ENCODE data around the gene KIF15.
A peak's percentile ranks its signal among the peaks of the same experiment; 100 is the strongest.
"Not testable (repeated sequence)": the region's sequence is repeated elsewhere in the genome, so short reads cannot be mapped to it uniquely, and the experiment has no call there.

The KIF15 gene

DNA sequence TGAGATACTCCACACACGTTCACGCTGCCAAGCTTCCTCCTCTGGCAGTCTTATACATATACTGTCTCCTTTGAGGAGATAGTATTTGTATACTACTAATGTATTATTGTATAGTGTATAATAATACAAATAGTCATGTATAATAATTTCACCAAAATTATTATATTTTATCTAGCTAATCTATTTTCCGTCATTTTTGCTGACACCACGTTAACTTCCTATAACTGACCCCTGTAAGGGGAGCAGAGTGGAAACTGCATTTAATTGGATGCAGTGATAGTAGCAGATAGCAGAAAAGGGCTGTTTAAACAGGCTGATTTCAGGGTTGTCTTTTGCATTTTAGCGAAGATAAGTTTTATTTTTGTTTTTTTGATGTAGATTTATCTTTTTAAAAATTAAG, 69.6 kb downstream of the KIF15 start:
- Histone ChIP-seq H3K4me3 (ENCODE audit: low read depth in 1 of 2, low read length in 2 of 2) (no peak overlapping the region), H3K36me3 (ENCODE audit: insufficient read depth, low read length) (no peaks in the 10 kb centered on the region), H3K9ac (ENCODE audit: low read length) (no peak overlapping the region), H3K27me3 (ENCODE audit: control insufficient read depth in 1 of 2, insufficient read depth in 2 of 2, low read length in 2 of 2) (no peaks in the 10 kb centered on the region), H3K9me3 (ENCODE audit: low read length) (no peaks in the 10 kb centered on the region), H3K27ac (ENCODE audit: low read depth, low read length) (no peak overlapping the region), H3K4me1 (ENCODE audit: insufficient read depth, low read length) (no peaks in the 10 kb centered on the region)

DNA sequence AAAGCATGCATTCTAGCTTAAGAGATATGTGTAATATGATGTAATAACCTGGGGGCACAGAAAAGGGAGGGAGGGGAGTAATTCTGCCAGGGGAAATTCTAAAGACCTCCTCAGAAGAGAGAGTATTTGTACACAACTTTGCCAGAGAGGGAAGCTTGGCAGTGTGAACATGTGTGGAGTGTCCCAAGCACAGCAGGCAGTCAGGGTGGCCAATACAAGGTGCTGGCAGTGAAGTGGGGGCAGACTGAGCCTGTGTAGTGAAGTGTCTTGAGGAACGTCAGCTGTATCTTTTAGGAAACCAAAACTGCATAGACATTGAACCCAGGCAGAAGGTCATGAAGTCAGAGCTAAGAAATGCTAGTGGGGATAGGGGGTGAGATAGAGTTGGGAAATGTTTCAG, 70.4 kb downstream of the KIF15 start:
- no peak overlapping the region for H3K9ac ChIP-seq (ENCODE audit: low read length)
- no peak overlapping the region for H3K27ac ChIP-seq (ENCODE audit: low read depth, low read length)
- H3K4me3 ChIP-seq (ENCODE audit: low read depth in 1 of 2, low read length in 2 of 2), result no peak overlapping the region
- no peaks in the 10 kb centered on the region for H3K4me1 ChIP-seq (ENCODE audit: insufficient read depth, low read length)
- H3K9me3 ChIP-seq (ENCODE audit: low read length), result no peaks in the 10 kb centered on the region
- no peaks in the 10 kb centered on the region for H3K36me3 ChIP-seq (ENCODE audit: insufficient read depth, low read length)
- H3K27me3 ChIP-seq (ENCODE audit: control insufficient read depth in 1 of 2, insufficient read depth in 2 of 2, low read length in 2 of 2), result no peaks in the 10 kb centered on the region

GRCh38 chr3:44832965-44833364, 71.4 kb downstream of the KIF15 start:
- H3K9me3 ChIP-seq (ENCODE audit: low read length), result no peaks in the 10 kb centered on the region
- H3K27me3 ChIP-seq (ENCODE audit: control insufficient read depth in 1 of 2, insufficient read depth in 2 of 2, low read length in 2 of 2), result no peaks in the 10 kb centered on the region
- H3K4me1 ChIP-seq (ENCODE audit: insufficient read depth, low read length), result no peaks in the 10 kb centered on the region
- no peak overlapping the region for H3K9ac ChIP-seq (ENCODE audit: low read length)
- H3K4me3 ChIP-seq (ENCODE audit: low read depth in 1 of 2, low read length in 2 of 2), result no peak overlapping the region
- H3K27ac ChIP-seq (ENCODE audit: low read depth, low read length), result no peak overlapping the region
- no peaks in the 10 kb centered on the region for H3K36me3 ChIP-seq (ENCODE audit: insufficient read depth, low read length)

GRCh38 chr3:44833394-44833793, 71.8 kb downstream of the KIF15 start:
- Histone ChIP-seq H3K27me3 (ENCODE audit: control insufficient read depth in 1 of 2, insufficient read depth in 2 of 2, low read length in 2 of 2) (no peaks in the 10 kb centered on the region), H3K4me3 (ENCODE audit: low read depth in 1 of 2, low read length in 2 of 2) (no peak overlapping the region), H3K4me1 (ENCODE audit: insufficient read depth, low read length) (no peaks in the 10 kb centered on the region), H3K36me3 (ENCODE audit: insufficient read depth, low read length) (no peaks in the 10 kb centered on the region), H3K27ac (ENCODE audit: low read depth, low read length) (no peak overlapping the region), H3K9me3 (ENCODE audit: low read length) (no peaks in the 10 kb centered on the region), H3K9ac (ENCODE audit: low read length) (no peak overlapping the region)

DNA sequence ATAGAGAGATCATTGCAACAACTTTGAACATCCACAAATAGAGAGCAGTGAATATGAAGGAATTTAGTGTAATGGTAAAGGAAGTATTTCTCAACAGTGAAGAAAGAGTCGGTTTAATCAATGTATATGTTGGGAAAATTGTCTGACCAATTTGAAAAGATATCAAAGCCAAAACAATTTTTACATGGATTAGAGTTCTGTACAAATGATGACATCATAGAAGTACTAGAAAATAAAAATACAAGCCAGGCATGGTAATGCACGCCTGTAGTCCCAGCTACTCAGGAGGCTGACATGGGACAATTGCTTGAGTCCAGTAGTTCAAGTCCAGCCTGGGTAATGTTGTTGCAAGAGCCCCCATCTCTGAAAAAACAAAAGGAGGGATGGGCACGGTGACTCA, 74.1 kb downstream of the KIF15 start:
- Histone ChIP-seq H3K4me3 (ENCODE audit: low read depth in 1 of 2, low read length in 2 of 2) (no peak overlapping the region), H3K9ac (ENCODE audit: low read length) (no peak overlapping the region), H3K27me3 (ENCODE audit: control insufficient read depth in 1 of 2, insufficient read depth in 2 of 2, low read length in 2 of 2) (no peaks in the 10 kb centered on the region), H3K27ac (ENCODE audit: low read depth, low read length) (no peak overlapping the region), H3K4me1 (ENCODE audit: insufficient read depth, low read length) (no peaks in the 10 kb centered on the region), H3K36me3 (ENCODE audit: insufficient read depth, low read length) (no peaks in the 10 kb centered on the region), H3K9me3 (ENCODE audit: low read length) (no peaks in the 10 kb centered on the region)

DNA sequence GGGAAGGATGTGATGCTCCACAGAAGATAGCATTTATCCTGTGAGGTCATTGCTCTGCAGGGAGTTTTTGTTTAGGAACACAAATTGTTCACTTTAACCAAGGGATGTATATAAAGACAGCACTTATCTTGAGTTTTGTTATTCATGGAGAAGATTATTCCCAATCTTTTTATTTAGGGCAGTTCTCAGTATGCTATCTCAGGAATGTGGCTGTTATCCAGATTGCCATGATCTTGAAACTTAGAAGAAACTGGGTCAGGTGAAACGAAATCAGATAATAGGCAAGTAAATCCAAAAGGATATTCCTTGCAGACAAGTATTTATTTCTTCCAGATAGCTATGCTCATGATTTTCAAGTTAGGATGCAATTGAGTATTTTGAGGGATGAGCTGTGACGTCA, 80.8 kb downstream of the KIF15 start:
- H3K27me3 ChIP-seq (ENCODE audit: control insufficient read depth in 1 of 2, insufficient read depth in 2 of 2, low read length in 2 of 2), result no peaks in the 10 kb centered on the region
- no peaks in the 10 kb centered on the region for H3K36me3 ChIP-seq (ENCODE audit: insufficient read depth, low read length)
- no peaks in the 10 kb centered on the region for H3K9me3 ChIP-seq (ENCODE audit: low read length)
- no peak overlapping the region for H3K4me3 ChIP-seq (ENCODE audit: low read depth in 1 of 2, low read length in 2 of 2)
- H3K4me1 ChIP-seq (ENCODE audit: insufficient read depth, low read length), result peaks cover 14% of the 10 kb centered on the region
- H3K27ac ChIP-seq (ENCODE audit: low read depth, low read length), result no peak overlapping the region
- no peak overlapping the region for H3K9ac ChIP-seq (ENCODE audit: low read length)

- no peak overlapping the region for H3K4me3 ChIP-seq (ENCODE audit: low read depth in 1 of 2, low read length in 2 of 2)
- H3K9ac ChIP-seq (ENCODE audit: low read length), result no peak overlapping the region
- peaks cover 14% of the 10 kb centered on the region for H3K4me1 ChIP-seq (ENCODE audit: insufficient read depth, low read length)
- H3K27ac ChIP-seq (ENCODE audit: low read depth, low read length), result no peak overlapping the region
- no peaks in the 10 kb centered on the region for H3K27me3 ChIP-seq (ENCODE audit: control insufficient read depth in 1 of 2, insufficient read depth in 2 of 2, low read length in 2 of 2)
- H3K9me3 ChIP-seq (ENCODE audit: low read length), result no peaks in the 10 kb centered on the region
- H3K36me3 ChIP-seq (ENCODE audit: insufficient read depth, low read length), result no peaks in the 10 kb centered on the region
Measured at GRCh38 chr3:44845528-44846520, 84.2 kb downstream of the KIF15 start.

GRCh38 chr3:44848634-44849033, 87.0 kb downstream of the KIF15 start:
- no peaks in the 10 kb centered on the region for H3K27me3 ChIP-seq (ENCODE audit: control insufficient read depth in 1 of 2, insufficient read depth in 2 of 2, low read length in 2 of 2)
- H3K4me3 ChIP-seq (ENCODE audit: low read depth in 1 of 2, low read length in 2 of 2), result no peak overlapping the region
- H3K9ac ChIP-seq (ENCODE audit: low read length), result no peak overlapping the region
- no peak overlapping the region for H3K27ac ChIP-seq (ENCODE audit: low read depth, low read length)
- no peaks in the 10 kb centered on the region for H3K36me3 ChIP-seq (ENCODE audit: insufficient read depth, low read length)
- H3K4me1 ChIP-seq (ENCODE audit: insufficient read depth, low read length), result peaks cover 14% of the 10 kb centered on the region
- H3K9me3 ChIP-seq (ENCODE audit: low read length), result no peaks in the 10 kb centered on the region

DNA sequence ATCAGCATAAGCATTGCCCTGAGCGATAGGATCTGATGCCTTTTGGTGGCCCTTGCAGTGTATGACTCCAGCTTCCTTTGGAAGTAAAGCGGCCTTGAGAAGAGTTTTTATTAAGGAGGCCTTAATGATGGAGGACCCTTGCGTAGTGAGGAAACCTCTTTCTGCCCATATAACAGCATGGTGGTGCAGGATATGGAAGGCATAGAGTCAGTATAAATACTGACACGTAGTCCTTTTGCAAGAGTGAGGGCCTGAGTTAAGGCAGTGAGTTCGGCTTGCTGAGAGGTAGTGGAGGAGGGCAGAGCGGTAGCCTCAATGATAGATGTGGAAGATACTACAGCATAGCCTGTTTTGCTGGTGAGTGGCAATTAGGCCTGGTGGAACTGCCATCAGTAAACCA, 95.1 kb downstream of the KIF15 start:
- not testable (repeated sequence) for H3K27me3 ChIP-seq (ENCODE audit: control insufficient read depth in 1 of 2, insufficient read depth in 2 of 2, low read length in 2 of 2); H3K27ac ChIP-seq (ENCODE audit: low read depth, low read length); H3K4me1 ChIP-seq (ENCODE audit: insufficient read depth, low read length); H3K36me3 ChIP-seq (ENCODE audit: insufficient read depth, low read length); H3K4me3 ChIP-seq (ENCODE audit: low read depth in 1 of 2, low read length in 2 of 2); H3K9ac ChIP-seq (ENCODE audit: low read length); H3K9me3 ChIP-seq (ENCODE audit: low read length)

- Histone ChIP-seq H3K9ac (ENCODE audit: low read length) (no peak overlapping the region), H3K27me3 (ENCODE audit: control insufficient read depth in 1 of 2, insufficient read depth in 2 of 2, low read length in 2 of 2) (no peaks in the 10 kb centered on the region), H3K9me3 (ENCODE audit: low read length) (no peaks in the 10 kb centered on the region)
Measured at GRCh38 chr3:44860117-44860516, 98.5 kb downstream of the KIF15 start.

DNA sequence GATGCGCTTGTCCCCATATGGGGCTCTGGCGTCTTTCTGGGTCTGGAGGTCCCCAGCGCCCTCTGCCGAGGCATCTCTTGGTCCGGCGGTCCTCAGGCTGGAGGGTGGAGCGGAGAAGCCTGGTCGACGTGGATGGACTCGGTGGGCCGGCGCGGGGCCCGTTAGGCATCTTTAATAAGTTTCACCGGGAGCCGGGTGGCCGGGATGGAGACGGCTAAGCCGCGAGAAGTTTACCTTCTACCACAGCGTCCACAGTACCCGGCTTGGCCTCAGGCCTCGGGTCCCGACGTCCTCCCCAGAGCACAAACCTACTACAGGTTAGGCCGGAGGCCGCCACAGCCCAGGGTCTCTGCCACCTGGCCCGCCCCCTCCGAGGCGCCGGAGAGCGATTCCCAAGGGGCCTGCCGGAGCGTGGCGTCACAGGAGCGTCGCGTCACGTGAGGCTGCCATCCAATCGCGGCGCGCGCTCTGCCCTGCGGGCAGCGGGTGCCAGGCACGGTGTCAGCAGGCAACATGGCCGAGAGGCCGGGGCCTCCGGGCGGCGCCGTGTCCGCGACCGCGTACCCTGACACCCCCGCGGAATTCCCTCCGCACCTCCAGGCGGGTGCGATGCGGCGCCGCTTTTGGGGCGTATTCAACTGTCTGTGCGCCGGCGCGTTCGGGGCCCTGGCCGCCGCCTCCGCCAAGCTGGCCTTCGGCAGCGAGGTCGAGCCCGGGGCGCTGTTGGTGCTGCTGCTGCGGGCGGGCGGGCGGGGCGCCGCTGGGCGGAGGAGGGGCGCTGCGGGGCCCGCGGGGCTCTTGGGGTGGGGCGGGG, 100.0 kb downstream of the KIF15 start, which contains the start of gene TMEM42:
Gene TMEM42 (plus strand): TSS at position 501 of the 814 bp plus-strand sequence. CDS start 13 bp downstream, at position 514.
- peaks cover 12% of the 10 kb centered on the region for H3K4me1 ChIP-seq (ENCODE audit: insufficient read depth, low read length)
- H3K4me3 ChIP-seq (ENCODE audit: low read depth in 1 of 2, low read length in 2 of 2), result peak within 1 kb of the TSS; percentile 64 to 77
- no peaks in the 10 kb centered on the region for H3K36me3 ChIP-seq (ENCODE audit: insufficient read depth, low read length)
- H3K27ac ChIP-seq (ENCODE audit: low read depth, low read length), result peak within 1 kb of the TSS; percentile 92
- H3K27me3 ChIP-seq (ENCODE audit: control insufficient read depth in 1 of 2, insufficient read depth in 2 of 2, low read length in 2 of 2), result no peaks in the 10 kb centered on the region
- peak within 1 kb of the TSS; percentile 88 for H3K9ac ChIP-seq (ENCODE audit: low read length)
- H3K9me3 ChIP-seq (ENCODE audit: low read length), result no peaks in the 10 kb centered on the region

More at GRCh38 chr3:44860117-44860516, 98.5 kb downstream of the KIF15 start:
- H3K36me3 ChIP-seq (ENCODE audit: insufficient read depth, low read length), result no peaks in the 10 kb centered on the region
- H3K4me1 ChIP-seq (ENCODE audit: insufficient read depth, low read length), result peaks cover 12% of the 10 kb centered on the region
- no peak overlapping the region for H3K4me3 ChIP-seq (ENCODE audit: low read depth in 1 of 2, low read length in 2 of 2)
- H3K27ac ChIP-seq (ENCODE audit: low read depth, low read length), result no peak overlapping the region

Data from muscle layer of colon (tissue), 2 donors.